C4-2B (cell line): Measurements from ENCODE around the gene HIF1A.

Source experiments
- ZFX ChIP-seq: fragments of 450-650 bp; IDR thresholded peaks from 2 replicates; pipeline ENCODE4 v1.6.1; 2017
- TF ChIP-seq, protein P1 (sequence below): fragments of 450-650 bp; conservative IDR thresholded peaks from 2 replicates; pipeline ENCODE4 v1.5.1; 2017; ENCODE audit warnings: mild to moderate bottlenecking

DNA sequence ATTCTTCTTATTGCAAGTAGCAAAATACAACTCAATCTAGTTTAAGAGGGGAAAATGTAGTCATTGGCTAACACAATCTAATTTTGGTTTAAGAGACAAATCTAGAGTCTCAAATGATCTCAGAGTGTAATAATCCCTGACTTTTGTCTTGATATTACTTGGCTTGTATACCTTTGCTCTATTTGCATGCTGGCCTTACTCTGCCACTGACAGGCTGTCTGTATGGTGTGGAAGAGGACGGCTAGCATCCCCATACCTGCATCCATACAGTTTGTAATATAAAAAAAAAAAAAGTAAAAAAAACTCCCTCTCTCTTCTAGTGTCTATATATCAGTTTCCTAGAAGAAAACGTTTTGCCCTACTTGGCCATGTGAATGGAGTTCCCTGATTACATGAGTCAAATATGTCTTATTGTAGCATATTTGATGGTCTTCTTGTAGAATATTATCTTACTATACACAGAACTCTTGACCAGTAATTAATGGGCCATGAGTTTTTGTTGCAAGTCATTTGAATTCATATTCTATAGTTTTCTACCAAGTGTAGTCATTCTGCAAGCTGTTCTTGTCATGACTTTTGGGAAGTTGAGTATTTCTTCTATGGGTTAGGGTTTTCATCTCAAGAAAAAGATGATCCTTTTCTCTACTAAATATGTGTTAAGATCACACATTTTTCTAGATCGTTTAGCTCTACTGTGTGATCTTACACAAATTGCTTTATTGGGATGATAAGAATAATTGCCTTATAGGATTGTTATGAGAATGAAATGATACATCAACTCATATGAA lies 8.2 kb downstream of the HIF1A start:
- TF ChIP-seq, protein P1, sequence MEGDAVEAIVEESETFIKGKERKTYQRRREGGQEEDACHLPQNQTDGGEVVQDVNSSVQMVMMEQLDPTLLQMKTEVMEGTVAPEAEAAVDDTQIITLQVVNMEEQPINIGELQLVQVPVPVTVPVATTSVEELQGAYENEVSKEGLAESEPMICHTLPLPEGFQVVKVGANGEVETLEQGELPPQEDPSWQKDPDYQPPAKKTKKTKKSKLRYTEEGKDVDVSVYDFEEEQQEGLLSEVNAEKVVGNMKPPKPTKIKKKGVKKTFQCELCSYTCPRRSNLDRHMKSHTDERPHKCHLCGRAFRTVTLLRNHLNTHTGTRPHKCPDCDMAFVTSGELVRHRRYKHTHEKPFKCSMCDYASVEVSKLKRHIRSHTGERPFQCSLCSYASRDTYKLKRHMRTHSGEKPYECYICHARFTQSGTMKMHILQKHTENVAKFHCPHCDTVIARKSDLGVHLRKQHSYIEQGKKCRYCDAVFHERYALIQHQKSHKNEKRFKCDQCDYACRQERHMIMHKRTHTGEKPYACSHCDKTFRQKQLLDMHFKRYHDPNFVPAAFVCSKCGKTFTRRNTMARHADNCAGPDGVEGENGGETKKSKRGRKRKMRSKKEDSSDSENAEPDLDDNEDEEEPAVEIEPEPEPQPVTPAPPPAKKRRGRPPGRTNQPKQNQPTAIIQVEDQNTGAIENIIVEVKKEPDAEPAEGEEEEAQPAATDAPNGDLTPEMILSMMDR: no peak
- TF ChIP-seq ZFX: no peak
